HEK293 (cell line): ENCODE measurements around the gene NUMA1.

Source experiments
- CTCF ChIA-PET: fragments of 350-600 bp; formaldehyde crosslinking; extraction: SDS; loops from one replicate; lab custom pipeline; 2021; ENCODE audit warnings: antibody characterized with exemption; lab: Yijun Ruan, JAX
- POLR2A ChIA-PET: fragments of 300-600 bp; formaldehyde crosslinking; extraction: SDS; loops from one replicate; lab custom pipeline; 2020; ENCODE audit warnings: antibody characterized with exemption, inconsistent platforms; lab: Yijun Ruan, JAX
- H3K27ac ChIP-seq: fragments of 200-500 bp; sonication (Bioruptor generic); 2 replicates; pipeline ENCODE4 v1.5.1; 2014; ENCODE audit warnings: low read depth, low read length, control low read depth, inconsistent platforms; ENCODE audit errors: extremely low read depth
- H3K36me3 ChIP-seq, 2 experiments: fragments of 200-500 bp in 1 of 2; sonication (Bioruptor generic) in 1 of 2; 1 replicate in 1 of 2; 2 replicates in 1 of 2; pipeline ENCODE4 v1.5.1; 2014 to 2017; ENCODE audit warnings: inconsistent platforms in 2 of 2, low read length in 2 of 2; ENCODE audit not compliant: control insufficient read depth in 2 of 2, insufficient read depth in 1 of 2
- H3K4me1 ChIP-seq: fragments of 200-500 bp; sonication (Bioruptor generic); 2 replicates; pipeline ENCODE4 v1.5.1; 2014; ENCODE audit warnings: mild to moderate bottlenecking, low read length, inconsistent platforms; ENCODE audit not compliant: control insufficient read depth, insufficient read depth
- H3K4me3 ChIP-seq: 2 replicates; pipeline ENCODE4 v1.5.1; 2011; ENCODE audit warnings: low read depth, mild to moderate bottlenecking, control low read depth, low read length, moderate library complexity
- H3K9me3 ChIP-seq: fragments of 200-500 bp; sonication (Bioruptor generic); 2 replicates; pipeline ENCODE4 v1.5.1; 2014; ENCODE audit warnings: low read depth, low read length, inconsistent platforms; ENCODE audit not compliant: control insufficient read depth, insufficient read depth
- HOXC10 ChIP-seq: sonication (generic); formaldehyde crosslinking; IDR thresholded peaks from 2 replicates; pipeline ENCODE4 v1.8.1; 2023; ENCODE audit warnings: mild to moderate bottlenecking, missing genetic modification reagents
- KLF8 ChIP-seq: fragments of 450-650 bp; formaldehyde crosslinking; IDR thresholded peaks from 2 replicates; pipeline ENCODE4 v1.5.1; 2016; ENCODE audit warnings: missing biosample characterization, missing genetic modification characterization
- OVOL3 ChIP-seq: fragments of 450-650 bp; formaldehyde crosslinking; IDR thresholded peaks from 2 replicates; pipeline ENCODE4 v1.5.1; 2016; ENCODE audit warnings: missing biosample characterization, missing genetic modification characterization
- PATZ1 ChIP-seq: fragments of 450-650 bp; formaldehyde crosslinking; IDR thresholded peaks from 2 replicates; pipeline ENCODE4 v1.5.1; 2016; ENCODE audit warnings: missing biosample characterization, missing genetic modification characterization
- SCRT2 ChIP-seq: fragments of 450-650 bp; formaldehyde crosslinking; IDR thresholded peaks from 2 replicates; pipeline ENCODE4 v1.5.1; 2016; ENCODE audit warnings: missing biosample characterization, missing genetic modification characterization
- SP7 ChIP-seq: fragments of 450-650 bp; formaldehyde crosslinking; IDR thresholded peaks from 2 replicates; pipeline ENCODE4 v1.5.1; 2016; ENCODE audit warnings: missing biosample characterization, missing genetic modification characterization
- ZNF175 ChIP-seq: fragments of 450-650 bp; formaldehyde crosslinking; IDR thresholded peaks from 2 replicates; pipeline ENCODE4 v1.5.1; 2016; ENCODE audit warnings: missing biosample characterization, missing genetic modification characterization
- ZNF18 ChIP-seq: fragments of 450-650 bp; formaldehyde crosslinking; IDR thresholded peaks from 2 replicates; pipeline ENCODE4 v1.5.1; 2016; ENCODE audit warnings: missing biosample characterization, missing genetic modification characterization
- ZNF221 ChIP-seq: fragments of 450-650 bp; formaldehyde crosslinking; IDR thresholded peaks from 2 replicates; pipeline ENCODE4 v1.5.1; 2017; ENCODE audit warnings: missing biosample characterization, missing genetic modification characterization, borderline replicate concordance
- ZNF292 ChIP-seq: fragments of 450-650 bp; formaldehyde crosslinking; IDR thresholded peaks from 2 replicates; pipeline ENCODE4 v1.5.1; 2016; ENCODE audit warnings: low read depth, missing biosample characterization, missing genetic modification characterization, borderline replicate concordance
- ZNF350 ChIP-seq: fragments of 450-650 bp; formaldehyde crosslinking; IDR thresholded peaks from 2 replicates; pipeline ENCODE4 v1.5.0; 2017; ENCODE audit warnings: missing biosample characterization, mild to moderate bottlenecking, missing genetic modification characterization
- ZNF394 ChIP-seq: fragments of 450-650 bp; formaldehyde crosslinking; IDR thresholded peaks from 2 replicates; pipeline ENCODE4 v1.5.1; 2016; ENCODE audit warnings: missing biosample characterization, missing genetic modification characterization, mild to moderate bottlenecking, moderate library complexity, borderline replicate concordance
- ZNF518A ChIP-seq: fragments of 450-650 bp; formaldehyde crosslinking; conservative IDR thresholded peaks from 2 replicates; pipeline ENCODE4 v1.5.1; 2016; ENCODE audit warnings: low read depth, missing biosample characterization, missing genetic modification characterization
- ZNF664 ChIP-seq: fragments of 450-650 bp; formaldehyde crosslinking; IDR thresholded peaks from 2 replicates; pipeline ENCODE4 v1.5.1; 2016; ENCODE audit warnings: missing biosample characterization, missing genetic modification characterization
- ZNF670 ChIP-seq: fragments of 450-650 bp; formaldehyde crosslinking; IDR thresholded peaks from 2 replicates; pipeline ENCODE4 v1.5.1; 2016; ENCODE audit warnings: missing biosample characterization, missing genetic modification characterization, low read depth

Gene NUMA1

GRCh38 chr11:72084076-72084475 is 3.7 kb upstream of the NUMA1 start:
- CTCF ChIA-PET = interaction anchor here (0.6 to 4.7 kb wide), 4 partner anchors 10 to 352 kb away, joined by 3 to 60 read pairs (median 3); no protein-coding TSS in a partner anchor
- POLR2A ChIA-PET = no interaction called here
- H3K4me3 ChIP-seq = no peak overlapping the region
- TF ChIP-seq HOXC10 (CRISPR knock-in tag) (no peak), OVOL3 (no peak), ZNF350 (tag by site-specific recombination) (no peak), SCRT2 (tag by site-specific recombination) (no peak), ZNF175 (tag by site-specific recombination) (no peak)
- TF ChIP-seq, all 188 proteins: peak for 0
- no peak overlapping the region for H3K27ac ChIP-seq
- no peaks in the 10 kb centered on the region for H3K4me1 ChIP-seq
- H3K36me3 ChIP-seq = peaks cover 0 to 16% of the 10 kb centered on the region in 2 experiments; a peak in 1 of 3 replicates
- no peaks in the 10 kb centered on the region for H3K9me3 ChIP-seq

- Histone ChIP-seq H3K36me3 (peaks cover 0 to 9% of the 10 kb centered on the region in 2 experiments; a peak in 1 of 3 replicates), H3K4me3 (no peak overlapping the region), H3K9me3 (no peaks in the 10 kb centered on the region), H3K4me1 (no peaks in the 10 kb centered on the region), H3K27ac (no peak overlapping the region)
- ChIA-PET CTCF (interaction anchor here (0.8 to 4.7 kb wide), 3 partner anchors 9 to 348 kb away, joined by 3 to 60 read pairs (median 3); no protein-coding TSS in a partner anchor), POLR2A (no interaction called here)
- TF ChIP-seq SP7 (tag by site-specific recombination) = peak; percentile 95
- no peak for TF ChIP-seq ZNF670
- TF ChIP-seq ZNF664 (tag by site-specific recombination) = peak; percentile 83
These were observed 3.1 kb upstream of the NUMA1 start for GRCh38 chr11:72083414-72083813.

- CTCF ChIA-PET = interaction anchor here (0.7 to 2.3 kb wide), 7 partner anchors 9 to 112 kb away, joined by 3 to 17 read pairs (median 5); no protein-coding TSS in a partner anchor
- no peaks in the 10 kb centered on the region for H3K9me3 ChIP-seq
- H3K36me3 ChIP-seq = peaks cover 0 to 3% of the 10 kb centered on the region in 2 experiments; a peak in 1 of 3 replicates
- TF ChIP-seq PATZ1 (tag by site-specific recombination) (no peak), ZNF518A (no peak), ZNF18 (tag by site-specific recombination) (no peak), ZNF394 (tag by site-specific recombination) (no peak), ZNF221 (no peak), KLF8 (tag by site-specific recombination) (no peak), ZNF292 (tag by site-specific recombination) (no peak)
- TF ChIP-seq, all 188 proteins: peak for 0
- H3K27ac ChIP-seq = no peak overlapping the region
- POLR2A ChIA-PET = interaction anchor here (0.6 to 1.8 kb wide), 6 partner anchors 13 to 50 kb away, joined by 3 to 6 read pairs (median 3); partner anchors contain the start of gene ANAPC15
- H3K4me1 ChIP-seq = no peaks in the 10 kb centered on the region
- no peak overlapping the region for H3K4me3 ChIP-seq
These were observed 1.6 kb upstream of the NUMA1 start for GRCh38 chr11:72081821-72082453.
